ENCODE results near the gene NNAT. TPM values are rescaled to one million over a fixed set of nuclear protein-coding genes. Genes with fewer than 3 reads are reported as not detected.

The NNAT gene
- total and polyA plus RNA-seq, 2 of the 8 experiments (the other 6 are each of a cell fraction or from before 2014, with no cell fraction given) = 66.8 to 175 TPM

DNA sequence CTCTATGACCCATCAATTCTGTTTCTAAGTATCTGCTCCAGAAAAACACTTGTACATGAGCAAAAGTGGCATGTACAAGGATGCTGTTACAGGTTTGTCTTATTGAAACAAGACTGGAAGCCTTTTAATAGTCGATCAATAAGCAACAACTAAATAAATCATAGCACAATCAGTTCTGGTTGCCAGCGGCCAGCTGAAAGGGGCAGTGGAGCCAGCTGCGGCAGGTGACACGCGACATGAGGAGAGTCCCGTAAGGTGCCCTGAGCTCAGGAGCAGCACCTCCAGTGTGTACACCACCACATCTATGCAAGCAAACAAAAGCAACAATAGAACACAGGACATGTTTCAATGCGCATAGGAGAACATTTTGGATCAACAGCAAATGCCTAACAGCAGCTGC is 20.7 kb upstream of the NNAT start:
- H3K36me3 ChIP-seq (ENCODE audit: control insufficient read depth in 2 of 4, insufficient read depth in 4 of 4, low read length in 3 of 4) = no peaks in the 10 kb centered on the region
- ChIA-PET POLR2A (ENCODE audit: partially characterized antibody) (interaction anchor here (0.6 to 11.2 kb wide), 6 partner anchors 7 to 457 kb away, joined by 3 to 116 read pairs (median 4); partner anchors contain the start of gene NNAT), CTCF (ENCODE audit: partially characterized antibody) (interaction anchor here (0.8 to 3.0 kb wide), 2 partner anchors 11 to 101 kb away, joined by 4 to 11 read pairs; no protein-coding TSS in a partner anchor)
- peaks cover 4 to 6% (median 4%) of the 10 kb centered on the region in 4 experiments; a peak in 5 of 7 replicates for H3K4me1 ChIP-seq (replicated peaks in 1 of 4; ENCODE audit: control insufficient read depth in 3 of 4, insufficient read depth in 4 of 4, low read length in 3 of 4)
- H3K14ac ChIP-seq (ENCODE audit: insufficient read length) = no peak overlapping the region
- no peak overlapping the region for H3K9ac ChIP-seq (replicated peaks in 1 of 4; ENCODE audit: extremely low read depth in 1 of 4, low read depth in 3 of 4, low read length in 3 of 4)
- DNase-seq (ENCODE audit: low read depth in 1 of 2, low spot score in 2 of 2) (no peak), FAIRE-seq (no peak)
- H4K8ac ChIP-seq (ENCODE audit: extremely low read depth, insufficient read depth, low read length) = no peak overlapping the region
- H3K79me2 ChIP-seq (ENCODE audit: control insufficient read depth in 1 of 2, insufficient read depth in 2 of 2, low read length in 2 of 2) = no peaks in the 10 kb centered on the region
- no peak overlapping the region for H3K4me2 ChIP-seq (ENCODE audit: insufficient read depth in 1 of 2, low read depth in 2 of 2, low read length in 2 of 2)
- TF ChIP-seq BCL11A (IDR thresholded peaks at IDR 0.05; ENCODE audit: low read depth in 2 of 2, low read length in 2 of 2) = no peak
- no peak for TF ChIP-seq KDM5A (IDR thresholded peaks at IDR 0.05; ENCODE audit: low read length)
- no peak for TF ChIP-seq POLR2AphosphoS5 (IDR thresholded peaks at IDR 0.05; ENCODE audit: low read depth, low read length)
- TF ChIP-seq, protein P1, sequence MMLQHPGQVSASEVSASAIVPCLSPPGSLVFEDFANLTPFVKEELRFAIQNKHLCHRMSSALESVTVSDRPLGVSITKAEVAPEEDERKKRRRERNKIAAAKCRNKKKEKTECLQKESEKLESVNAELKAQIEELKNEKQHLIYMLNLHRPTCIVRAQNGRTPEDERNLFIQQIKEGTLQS (IDR thresholded peaks at IDR 0.05; ENCODE audit: insufficient read depth, low read depth, low read length) = no peak
- TF ChIP-seq SIN3A (conservative IDR thresholded peaks at IDR 0.05 in 1 of 2, IDR thresholded peaks at IDR 0.05 in 1 of 2; ENCODE audit: low read depth in 1 of 2, low read length in 2 of 2) = no peak
- TF ChIP-seq SAP30 (IDR thresholded peaks at IDR 0.05; ENCODE audit: insufficient read depth, insufficient replicate concordance, low read length) = no peak
- 0 out of 2 replicates have a peak overlapping the region, but pooled peaks have one; percentile 61 for H2AK5ac ChIP-seq (ENCODE audit: low read depth, low read length)
- H3K4ac ChIP-seq (replicated peaks; ENCODE audit: insufficient read length, low read depth, low read length) = no peak overlapping the region
- H3K23ac ChIP-seq (ENCODE audit: insufficient read length) = no peak overlapping the region
- H3K27ac ChIP-seq (ENCODE audit: low read depth, low read length) = no peak overlapping the region
- no peak overlapping the region for H4K91ac ChIP-seq (replicated peaks; ENCODE audit: insufficient read length, low read length)
- H3K79me1 ChIP-seq (ENCODE audit: low read depth, low read length) = no peaks in the 10 kb centered on the region
- H4K5ac ChIP-seq (ENCODE audit: insufficient read length, low read depth, low read length) = no peak overlapping the region
- H2BK15ac ChIP-seq (ENCODE audit: low read length) = no peak overlapping the region
- H2BK120ac ChIP-seq (replicated peaks; ENCODE audit: low read depth, low read length) = no peak overlapping the region
- no peak overlapping the region for H3K4me3 ChIP-seq (ENCODE audit: extremely low read depth in 1 of 4, insufficient read depth in 2 of 4, low read depth in 3 of 4, low read length in 4 of 4)
- no peak overlapping the region for H3K56ac ChIP-seq (replicated peaks; ENCODE audit: insufficient read length, low read depth, low read length)
- no peak overlapping the region for H2BK5ac ChIP-seq (ENCODE audit: low read depth, low read length)
- H3K9me3 ChIP-seq (ENCODE audit: insufficient read depth in 2 of 2, low read depth in 1 of 2, low read length in 1 of 2) = no peaks in the 10 kb centered on the region
- H3K23me2 ChIP-seq (ENCODE audit: low read depth, low read length) = no peaks in the 10 kb centered on the region
- no peak overlapping the region for H2AFZ ChIP-seq (ENCODE audit: low read length)
- no peak overlapping the region for H2BK12ac ChIP-seq (ENCODE audit: low read depth, low read length)
- H4K20me1 ChIP-seq (replicated peaks in 1 of 2; ENCODE audit: control insufficient read depth in 1 of 2, insufficient read depth in 2 of 2, low read length in 2 of 2) = no peaks in the 10 kb centered on the region
- 94% methylated on average over 7 of the region's 7 CpGs; no CpG with 5 or more reads in 1 of the 2 experiments for WGBS, 2 experiments (ENCODE audit: extremely low coverage in 1 of 2, insufficient coverage in 1 of 2, insufficient read length in 1 of 2, insufficient replicate concordance in 2 of 2, low coverage in 1 of 2, low lambda C conversion rate in 2 of 2, missing lambda C conversion rate in 1 of 2)
- H2BK20ac ChIP-seq (ENCODE audit: low read length) = no peak overlapping the region
- no peaks in the 10 kb centered on the region for H3K27me3 ChIP-seq (replicated peaks in 1 of 4; ENCODE audit: control insufficient read depth in 3 of 4, extremely low read depth in 1 of 4, insufficient read depth in 3 of 4, low read length in 3 of 4)
- H3K18ac ChIP-seq (ENCODE audit: extremely low read depth, low read length) = no peak overlapping the region
